MM.1S (cell line): Measurements from ENCODE around the gene PCDH19.

Experiments used
- EZH2phosphoT487 ChIP-seq: fragments of 300-600 bp; sonication (generic); IDR thresholded peaks from 2 replicates; pipeline ENCODE4 v1.6.1; 2018; ENCODE audit warnings: antibody characterized with exemption, low read length
- TF ChIP-seq, protein P1 (sequence below): fragments of 300-600 bp; sonication (generic); IDR thresholded peaks from 2 replicates; pipeline ENCODE4 v1.5.1; 2016; ENCODE audit warnings: antibody characterized with exemption, low read length, mixed read lengths

DNA sequence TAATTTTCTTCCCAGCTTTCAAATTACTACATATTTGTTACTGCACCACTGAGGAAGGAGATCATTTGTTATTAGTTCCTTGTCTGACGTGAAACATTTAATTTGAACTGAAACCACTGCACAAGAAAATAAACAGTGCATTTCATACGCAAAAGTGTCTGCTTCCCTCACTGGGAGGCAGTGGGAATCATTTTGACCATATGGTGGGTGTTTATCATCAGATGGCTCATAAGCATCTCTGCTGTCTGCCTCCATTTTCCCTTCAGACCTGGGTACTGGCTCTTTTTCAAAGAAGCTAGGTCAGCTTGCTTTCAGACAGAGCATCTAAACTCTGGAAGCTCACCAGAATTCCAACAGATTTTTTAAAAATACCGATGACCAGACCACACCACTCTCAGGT lies 135.2 kb downstream of the PCDH19 start:
- TF ChIP-seq, protein P1, sequence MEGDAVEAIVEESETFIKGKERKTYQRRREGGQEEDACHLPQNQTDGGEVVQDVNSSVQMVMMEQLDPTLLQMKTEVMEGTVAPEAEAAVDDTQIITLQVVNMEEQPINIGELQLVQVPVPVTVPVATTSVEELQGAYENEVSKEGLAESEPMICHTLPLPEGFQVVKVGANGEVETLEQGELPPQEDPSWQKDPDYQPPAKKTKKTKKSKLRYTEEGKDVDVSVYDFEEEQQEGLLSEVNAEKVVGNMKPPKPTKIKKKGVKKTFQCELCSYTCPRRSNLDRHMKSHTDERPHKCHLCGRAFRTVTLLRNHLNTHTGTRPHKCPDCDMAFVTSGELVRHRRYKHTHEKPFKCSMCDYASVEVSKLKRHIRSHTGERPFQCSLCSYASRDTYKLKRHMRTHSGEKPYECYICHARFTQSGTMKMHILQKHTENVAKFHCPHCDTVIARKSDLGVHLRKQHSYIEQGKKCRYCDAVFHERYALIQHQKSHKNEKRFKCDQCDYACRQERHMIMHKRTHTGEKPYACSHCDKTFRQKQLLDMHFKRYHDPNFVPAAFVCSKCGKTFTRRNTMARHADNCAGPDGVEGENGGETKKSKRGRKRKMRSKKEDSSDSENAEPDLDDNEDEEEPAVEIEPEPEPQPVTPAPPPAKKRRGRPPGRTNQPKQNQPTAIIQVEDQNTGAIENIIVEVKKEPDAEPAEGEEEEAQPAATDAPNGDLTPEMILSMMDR = no peak
- TF ChIP-seq EZH2phosphoT487 = no peak
